DOHH2 (cell line): ENCODE measurements around the gene UBAC2.

ENCODE experiments used
- H3F3A ChIP-seq: fragments of 200-600 bp; sonication (generic), shearing (Covaris generic); 2 replicates; pipeline ENCODE4 v1.6.0; 2016; ENCODE audit warnings: antibody characterized with exemption, mild to moderate bottlenecking; ENCODE audit not compliant: control insufficient read depth, insufficient read depth
- H3K27ac ChIP-seq: fragments of 200-600 bp; sonication (generic); 2 replicates; pipeline ENCODE4 v1.5.1; 2014; ENCODE audit warnings: low read depth, mild to moderate bottlenecking, low read length, moderate library complexity
- H3K27me3 ChIP-seq: fragments of 200-600 bp; sonication (generic); 2 replicates; pipeline ENCODE4 v1.6.1; 2014; ENCODE audit warnings: mild to moderate bottlenecking, low read length, mixed read lengths; ENCODE audit not compliant: control insufficient read depth
- H3K36me3 ChIP-seq: fragments of 200-600 bp; sonication (generic); 2 replicates; pipeline ENCODE4 v1.6.1; 2014; ENCODE audit warnings: mild to moderate bottlenecking, low read length, moderate library complexity, mixed read lengths; ENCODE audit not compliant: control insufficient read depth
- H3K4me1 ChIP-seq: fragments of 200-600 bp; sonication (generic); 2 replicates; pipeline ENCODE4 v1.6.1; 2014; ENCODE audit warnings: mild to moderate bottlenecking, low read length, mixed read lengths; ENCODE audit not compliant: control insufficient read depth
- H3K4me2 ChIP-seq: fragments of 200-600 bp; sonication (generic); 2 replicates; pipeline ENCODE4 v1.6.0; 2014; ENCODE audit warnings: mild to moderate bottlenecking, low read length, moderate library complexity
- H3K4me3 ChIP-seq: fragments of 200-600 bp; sonication (generic); 2 replicates; pipeline ENCODE4 v1.5.1; 2014; ENCODE audit warnings: mild to moderate bottlenecking, low read length, mixed read lengths
- H3K79me2 ChIP-seq: fragments of 200-600 bp; sonication (generic); 2 replicates; pipeline ENCODE4 v1.6.1; 2014; ENCODE audit warnings: mild to moderate bottlenecking, low read length, mixed read lengths; ENCODE audit not compliant: control insufficient read depth
- H3K9me2 ChIP-seq: fragments of 200-600 bp; sonication (generic); replicated peaks from 2 replicates; pipeline ENCODE4 v1.6.1; 2014; ENCODE audit warnings: mild to moderate bottlenecking, low read length, mixed read lengths; ENCODE audit not compliant: control insufficient read depth
- H3K9me3 ChIP-seq: fragments of 200-600 bp; sonication (generic); 2 replicates; pipeline ENCODE4 v1.6.1; 2014; ENCODE audit warnings: antibody characterized with exemption, low read length, mixed read lengths; ENCODE audit not compliant: control insufficient read depth, insufficient read depth
- H4K20me1 ChIP-seq: fragments of 200-600 bp; sonication (generic); 2 replicates; pipeline ENCODE4 v1.6.0; 2014; ENCODE audit warnings: low read depth, mild to moderate bottlenecking, antibody characterized with exemption, low read length, moderate library complexity; ENCODE audit not compliant: control insufficient read depth, insufficient read depth
- CTCF ChIP-seq: fragments of 200-600 bp; sonication (generic); IDR thresholded peaks from one replicate; pipeline ENCODE4 v1.5.1; 2014; ENCODE audit warnings: antibody characterized with exemption, mild to moderate bottlenecking, low read depth, low read length; ENCODE audit not compliant: poor library complexity, severe bottlenecking
- EZH2phosphoT487 ChIP-seq: fragments of 200-600 bp; sonication (generic); IDR thresholded peaks from 2 replicates; pipeline ENCODE4 v1.6.1; 2017; ENCODE audit warnings: borderline replicate concordance, mild to moderate bottlenecking, antibody characterized with exemption, low read length, moderate library complexity, mixed read lengths

Gene UBAC2

GRCh38 chr13:99250982-99251825 is 50.5 kb downstream of the UBAC2 start:
- TF ChIP-seq EZH2phosphoT487 (no peak), CTCF (no peak)
- no peaks in the 10 kb centered on the region for H3K27me3 ChIP-seq
- H3K9me3 ChIP-seq: no peaks in the 10 kb centered on the region
- no peak overlapping the region for H3K4me2 ChIP-seq
- peaks cover 12% of the 10 kb centered on the region for H3K4me1 ChIP-seq
- H3K79me2 ChIP-seq: peaks cover 11% of the 10 kb centered on the region
- no peak overlapping the region for H3K4me3 ChIP-seq
- no peaks in the 10 kb centered on the region for H4K20me1 ChIP-seq
- H3K27ac ChIP-seq: no peak overlapping the region
- peaks cover 36% of the 10 kb centered on the region for H3K36me3 ChIP-seq
- no peaks in the 10 kb centered on the region for H3K9me2 ChIP-seq
- peaks cover 9% of the 10 kb centered on the region; the same call in 1 of the 2 replicates for H3F3A ChIP-seq

- Histone ChIP-seq H3K4me2 (no peak overlapping the region), H4K20me1 (no peaks in the 10 kb centered on the region), H3K4me1 (peaks cover 19% of the 10 kb centered on the region), H3K4me3 (no peak overlapping the region), H3F3A (peaks cover 11% of the 10 kb centered on the region; the same call in 1 of the 2 replicates), H3K36me3 (peaks cover 34% of the 10 kb centered on the region), H3K9me2 (no peaks in the 10 kb centered on the region), H3K27ac (no peak overlapping the region), H3K9me3 (no peaks in the 10 kb centered on the region), H3K27me3 (no peaks in the 10 kb centered on the region), H3K79me2 (peaks cover 16% of the 10 kb centered on the region)
- TF ChIP-seq CTCF: no peak
These were observed 51.3 kb downstream of the UBAC2 start for GRCh38 chr13:99251921-99252320.

GRCh38 chr13:99254830-99255229 is 54.2 kb downstream of the UBAC2 start:
- no peaks in the 10 kb centered on the region for H3K27me3 ChIP-seq
- H3K4me3 ChIP-seq: no peak overlapping the region
- no peaks in the 10 kb centered on the region for H3K9me3 ChIP-seq
- no peak overlapping the region for H3K27ac ChIP-seq
- H4K20me1 ChIP-seq: no peaks in the 10 kb centered on the region
- H3K36me3 ChIP-seq: peaks cover 32% of the 10 kb centered on the region
- TF ChIP-seq CTCF (no peak), EZH2phosphoT487 (no peak)
- peaks cover 25% of the 10 kb centered on the region for H3K79me2 ChIP-seq
- peaks cover 43% of the 10 kb centered on the region for H3K4me1 ChIP-seq
- H3K9me2 ChIP-seq: no peaks in the 10 kb centered on the region
- H3F3A ChIP-seq: peaks cover 31% of the 10 kb centered on the region
- no peak overlapping the region for H3K4me2 ChIP-seq
